HEK293 (cell line): ENCODE data around the gene MYO3A.

Experiments used
- CTCF ChIA-PET: fragments of 350-600 bp; formaldehyde crosslinking; extraction: SDS; loops from one replicate; lab custom pipeline; 2021; ENCODE audit warnings: antibody characterized with exemption; lab: Yijun Ruan, JAX
- POLR2A ChIA-PET: fragments of 300-600 bp; formaldehyde crosslinking; extraction: SDS; loops from one replicate; lab custom pipeline; 2020; ENCODE audit warnings: antibody characterized with exemption, inconsistent platforms; lab: Yijun Ruan, JAX
- H3K27ac ChIP-seq: fragments of 200-500 bp; sonication (Bioruptor generic); 2 replicates; pipeline ENCODE4 v1.5.1; 2014; ENCODE audit warnings: low read depth, low read length, control low read depth, inconsistent platforms; ENCODE audit errors: extremely low read depth
- H3K36me3 ChIP-seq, 2 experiments: fragments of 200-500 bp in 1 of 2; sonication (Bioruptor generic) in 1 of 2; 1 replicate in 1 of 2; 2 replicates in 1 of 2; pipeline ENCODE4 v1.5.1; 2014 to 2017; ENCODE audit warnings: inconsistent platforms in 2 of 2, low read length in 2 of 2; ENCODE audit not compliant: control insufficient read depth in 2 of 2, insufficient read depth in 1 of 2
- H3K4me1 ChIP-seq: fragments of 200-500 bp; sonication (Bioruptor generic); 2 replicates; pipeline ENCODE4 v1.5.1; 2014; ENCODE audit warnings: mild to moderate bottlenecking, low read length, inconsistent platforms; ENCODE audit not compliant: control insufficient read depth, insufficient read depth
- H3K4me3 ChIP-seq: 2 replicates; pipeline ENCODE4 v1.5.1; 2011; ENCODE audit warnings: low read depth, mild to moderate bottlenecking, control low read depth, low read length, moderate library complexity
- H3K9me3 ChIP-seq: fragments of 200-500 bp; sonication (Bioruptor generic); 2 replicates; pipeline ENCODE4 v1.5.1; 2014; ENCODE audit warnings: low read depth, low read length, inconsistent platforms; ENCODE audit not compliant: control insufficient read depth, insufficient read depth
- GLIS2 ChIP-seq: fragments of 450-650 bp; formaldehyde crosslinking; IDR thresholded peaks from 2 replicates; pipeline ENCODE4 v1.5.1; 2016; ENCODE audit warnings: missing biosample characterization, missing genetic modification characterization
- ZBTB17 ChIP-seq: fragments of 450-650 bp; formaldehyde crosslinking; IDR thresholded peaks from 2 replicates; pipeline ENCODE4 v1.5.1; 2016; ENCODE audit warnings: missing biosample characterization, missing genetic modification characterization
- ZBTB20 ChIP-seq: fragments of 450-650 bp; formaldehyde crosslinking; IDR thresholded peaks from 2 replicates; pipeline ENCODE4 v1.5.1; 2016; ENCODE audit warnings: missing biosample characterization, missing genetic modification characterization
- ZBTB21 ChIP-seq: fragments of 450-650 bp; formaldehyde crosslinking; IDR thresholded peaks from 2 replicates; pipeline ENCODE4 v1.5.1; 2017; ENCODE audit warnings: missing biosample characterization, missing genetic modification characterization
- ZBTB7A ChIP-seq: fragments of 450-650 bp; formaldehyde crosslinking; IDR thresholded peaks from 2 replicates; pipeline ENCODE4 v1.5.1; 2016; ENCODE audit warnings: low read depth, missing biosample characterization, missing genetic modification characterization
- ZIC2 ChIP-seq: fragments of 450-650 bp; formaldehyde crosslinking; IDR thresholded peaks from 2 replicates; pipeline ENCODE4 v1.5.1; 2016; ENCODE audit warnings: missing biosample characterization, missing genetic modification characterization
- ZNF157 ChIP-seq: fragments of 450-650 bp; formaldehyde crosslinking; IDR thresholded peaks from 2 replicates; pipeline ENCODE4 v1.5.1; 2016; ENCODE audit warnings: missing biosample characterization, missing genetic modification characterization
- ZNF239 ChIP-seq: fragments of 450-650 bp; formaldehyde crosslinking; IDR thresholded peaks from 2 replicates; pipeline ENCODE4 v1.5.1; 2016; ENCODE audit warnings: missing biosample characterization, missing genetic modification characterization
- ZNF26 ChIP-seq: fragments of 450-650 bp; formaldehyde crosslinking; IDR thresholded peaks from 2 replicates; pipeline ENCODE4 v1.5.1; 2016; ENCODE audit warnings: missing biosample characterization, missing genetic modification characterization
- ZNF274 ChIP-seq, 2 experiments: fragments of 200-500 bp in 1 of 2; fragments of 450-650 bp in 1 of 2; sonication (Bioruptor generic) in 1 of 2; formaldehyde crosslinking in 1 of 2; IDR thresholded peaks; 2 replicates each; pipeline versions ENCODE4 v1.5.1 to v1.6.1; 2014 to 2016; ENCODE audit warnings: borderline replicate concordance in 1 of 2, inconsistent platforms in 1 of 2, low read length in 1 of 2, missing biosample characterization in 1 of 2, missing genetic modification characterization in 1 of 2
- ZNF510 ChIP-seq: fragments of 450-650 bp; formaldehyde crosslinking; IDR thresholded peaks from 2 replicates; pipeline ENCODE4 v1.5.1; 2018; ENCODE audit warnings: mild to moderate bottlenecking, missing genetic modification characterization, missing biosample characterization; ENCODE audit not compliant: insufficient replicate concordance
- ZNF521 ChIP-seq: fragments of 450-650 bp; formaldehyde crosslinking; IDR thresholded peaks from 2 replicates; pipeline ENCODE4 v1.5.1; 2017; ENCODE audit warnings: missing biosample characterization, mild to moderate bottlenecking, missing genetic modification characterization
- ZNF561 ChIP-seq: fragments of 450-650 bp; IDR thresholded peaks from 2 replicates; pipeline ENCODE4 v1.5.1; 2018; ENCODE audit warnings: missing biosample characterization, missing genetic modification characterization, borderline replicate concordance
- ZNF623 ChIP-seq: fragments of 450-650 bp; formaldehyde crosslinking; IDR thresholded peaks from 2 replicates; pipeline ENCODE4 v1.5.1; 2016; ENCODE audit warnings: missing biosample characterization, missing genetic modification characterization
- ZSCAN16 ChIP-seq: fragments of 450-650 bp; formaldehyde crosslinking; IDR thresholded peaks from 2 replicates; pipeline ENCODE4 v1.5.1; 2016; ENCODE audit warnings: missing biosample characterization, missing genetic modification characterization
- TF ChIP-seq, protein P1 (sequence below): fragments of 450-650 bp; formaldehyde crosslinking; IDR thresholded peaks from 2 replicates; pipeline ENCODE4 v1.5.1; 2016; ENCODE audit warnings: missing biosample characterization, missing genetic modification characterization, low read depth
- TF ChIP-seq, protein P2 (sequence below): fragments of 450-650 bp; formaldehyde crosslinking; IDR thresholded peaks from 2 replicates; pipeline ENCODE4 v1.5.1; 2016; ENCODE audit warnings: missing biosample characterization, missing genetic modification characterization, borderline replicate concordance

MYO3A gene

DNA sequence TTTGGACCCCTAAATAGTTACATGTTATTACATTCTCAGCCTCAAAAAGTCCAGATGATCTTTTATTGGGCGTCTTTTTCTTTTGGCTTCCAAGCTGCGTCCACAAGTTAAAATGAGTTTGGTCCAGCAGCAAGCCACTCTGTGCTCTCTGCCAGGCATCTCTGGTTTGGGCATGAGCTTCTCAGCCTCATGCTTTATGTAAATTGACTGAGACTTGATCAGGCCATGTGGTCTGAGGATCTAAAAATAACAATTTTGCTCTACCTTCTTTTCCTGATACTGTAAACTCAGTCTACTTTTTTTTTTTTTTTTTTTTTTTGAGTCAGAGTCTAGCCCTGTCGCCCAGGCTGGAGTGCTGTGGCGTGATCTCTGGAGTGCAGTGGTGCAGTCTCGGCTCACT lies 298.1 kb downstream of the MYO3A start:
- H3K4me3 ChIP-seq, result no peak overlapping the region
- POLR2A ChIA-PET, result no interaction called here
- TF ChIP-seq ZBTB7A, result no peak
- TF ChIP-seq ZBTB17 (tag by site-specific recombination), result no peak
- TF ChIP-seq, all 188 proteins: peak for 0
- H3K9me3 ChIP-seq, result no peaks in the 10 kb centered on the region
- no peak overlapping the region for H3K27ac ChIP-seq
- H3K4me1 ChIP-seq, result no peaks in the 10 kb centered on the region
- CTCF ChIA-PET, result interaction anchor here (0.6 to 1.1 kb wide), 2 partner anchors 324 to 475 kb away, joined by 4 to 8 read pairs; no protein-coding TSS in a partner anchor
- no peaks in the 10 kb centered on the region for H3K36me3 ChIP-seq

GRCh38 chr10:26235761-26236160 lies 301.7 kb downstream of the MYO3A start:
- no peaks in the 10 kb centered on the region for H3K36me3 ChIP-seq
- TF ChIP-seq ZNF26, result no peak
- no peak for TF ChIP-seq ZNF521
- no peak for TF ChIP-seq GLIS2 (tag by site-specific recombination)
- no peak for TF ChIP-seq ZIC2 (tag by site-specific recombination)
- no peak for TF ChIP-seq ZNF157 (tag by site-specific recombination)
- no peak for TF ChIP-seq ZSCAN16 (tag by site-specific recombination)
- TF ChIP-seq ZBTB20, result no peak
- TF ChIP-seq ZNF239 (tag by site-specific recombination), result no peak
- TF ChIP-seq, protein P1, sequence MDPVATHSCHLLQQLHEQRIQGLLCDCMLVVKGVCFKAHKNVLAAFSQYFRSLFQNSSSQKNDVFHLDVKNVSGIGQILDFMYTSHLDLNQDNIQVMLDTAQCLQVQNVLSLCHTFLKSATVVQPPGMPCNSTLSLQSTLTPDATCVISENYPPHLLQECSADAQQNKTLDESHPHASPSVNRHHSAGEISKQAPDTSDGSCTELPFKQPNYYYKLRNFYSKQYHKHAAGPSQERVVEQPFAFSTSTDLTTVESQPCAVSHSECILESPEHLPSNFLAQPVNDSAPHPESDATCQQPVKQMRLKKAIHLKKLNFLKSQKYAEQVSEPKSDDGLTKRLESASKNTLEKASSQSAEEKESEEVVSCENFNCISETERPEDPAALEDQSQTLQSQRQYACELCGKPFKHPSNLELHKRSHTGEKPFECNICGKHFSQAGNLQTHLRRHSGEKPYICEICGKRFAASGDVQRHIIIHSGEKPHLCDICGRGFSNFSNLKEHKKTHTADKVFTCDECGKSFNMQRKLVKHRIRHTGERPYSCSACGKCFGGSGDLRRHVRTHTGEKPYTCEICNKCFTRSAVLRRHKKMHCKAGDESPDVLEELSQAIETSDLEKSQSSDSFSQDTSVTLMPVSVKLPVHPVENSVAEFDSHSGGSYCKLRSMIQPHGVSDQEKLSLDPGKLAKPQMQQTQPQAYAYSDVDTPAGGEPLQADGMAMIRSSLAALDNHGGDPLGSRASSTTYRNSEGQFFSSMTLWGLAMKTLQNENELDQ (tag by site-specific recombination), result no peak
- no peak for TF ChIP-seq ZNF623 (tag by site-specific recombination)
- TF ChIP-seq, protein P2, sequence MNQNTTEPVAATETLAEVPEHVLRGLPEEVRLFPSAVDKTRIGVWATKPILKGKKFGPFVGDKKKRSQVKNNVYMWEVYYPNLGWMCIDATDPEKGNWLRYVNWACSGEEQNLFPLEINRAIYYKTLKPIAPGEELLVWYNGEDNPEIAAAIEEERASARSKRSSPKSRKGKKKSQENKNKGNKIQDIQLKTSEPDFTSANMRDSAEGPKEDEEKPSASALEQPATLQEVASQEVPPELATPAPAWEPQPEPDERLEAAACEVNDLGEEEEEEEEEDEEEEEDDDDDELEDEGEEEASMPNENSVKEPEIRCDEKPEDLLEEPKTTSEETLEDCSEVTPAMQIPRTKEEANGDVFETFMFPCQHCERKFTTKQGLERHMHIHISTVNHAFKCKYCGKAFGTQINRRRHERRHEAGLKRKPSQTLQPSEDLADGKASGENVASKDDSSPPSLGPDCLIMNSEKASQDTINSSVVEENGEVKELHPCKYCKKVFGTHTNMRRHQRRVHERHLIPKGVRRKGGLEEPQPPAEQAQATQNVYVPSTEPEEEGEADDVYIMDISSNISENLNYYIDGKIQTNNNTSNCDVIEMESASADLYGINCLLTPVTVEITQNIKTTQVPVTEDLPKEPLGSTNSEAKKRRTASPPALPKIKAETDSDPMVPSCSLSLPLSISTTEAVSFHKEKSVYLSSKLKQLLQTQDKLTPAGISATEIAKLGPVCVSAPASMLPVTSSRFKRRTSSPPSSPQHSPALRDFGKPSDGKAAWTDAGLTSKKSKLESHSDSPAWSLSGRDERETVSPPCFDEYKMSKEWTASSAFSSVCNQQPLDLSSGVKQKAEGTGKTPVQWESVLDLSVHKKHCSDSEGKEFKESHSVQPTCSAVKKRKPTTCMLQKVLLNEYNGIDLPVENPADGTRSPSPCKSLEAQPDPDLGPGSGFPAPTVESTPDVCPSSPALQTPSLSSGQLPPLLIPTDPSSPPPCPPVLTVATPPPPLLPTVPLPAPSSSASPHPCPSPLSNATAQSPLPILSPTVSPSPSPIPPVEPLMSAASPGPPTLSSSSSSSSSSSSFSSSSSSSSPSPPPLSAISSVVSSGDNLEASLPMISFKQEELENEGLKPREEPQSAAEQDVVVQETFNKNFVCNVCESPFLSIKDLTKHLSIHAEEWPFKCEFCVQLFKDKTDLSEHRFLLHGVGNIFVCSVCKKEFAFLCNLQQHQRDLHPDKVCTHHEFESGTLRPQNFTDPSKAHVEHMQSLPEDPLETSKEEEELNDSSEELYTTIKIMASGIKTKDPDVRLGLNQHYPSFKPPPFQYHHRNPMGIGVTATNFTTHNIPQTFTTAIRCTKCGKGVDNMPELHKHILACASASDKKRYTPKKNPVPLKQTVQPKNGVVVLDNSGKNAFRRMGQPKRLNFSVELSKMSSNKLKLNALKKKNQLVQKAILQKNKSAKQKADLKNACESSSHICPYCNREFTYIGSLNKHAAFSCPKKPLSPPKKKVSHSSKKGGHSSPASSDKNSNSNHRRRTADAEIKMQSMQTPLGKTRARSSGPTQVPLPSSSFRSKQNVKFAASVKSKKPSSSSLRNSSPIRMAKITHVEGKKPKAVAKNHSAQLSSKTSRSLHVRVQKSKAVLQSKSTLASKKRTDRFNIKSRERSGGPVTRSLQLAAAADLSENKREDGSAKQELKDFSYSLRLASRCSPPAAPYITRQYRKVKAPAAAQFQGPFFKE (tag by site-specific recombination), result no peak
- TF ChIP-seq ZBTB21 (tag by site-specific recombination), result no peak
- no peak for TF ChIP-seq ZNF561 (tag by site-specific recombination)
- TF ChIP-seq ZNF274 (IDR thresholded peaks at IDR 0.05; ENCODE audit: low read length), result no peak
- TF ChIP-seq ZNF274 (tag by site-specific recombination; IDR thresholded peaks at IDR 0.05; ENCODE audit: borderline replicate concordance), result no peak
- TF ChIP-seq ZNF510, result no peak
- TF ChIP-seq, all 188 proteins: peak for 0

More at GRCh38 chr10:26235761-26236160, 301.7 kb downstream of the MYO3A start:
- ChIA-PET CTCF (interaction anchor here (1.0 kb wide), 1 partner anchor 478 kb away, joined by 3 read pairs; no protein-coding TSS in a partner anchor), POLR2A (no interaction called here)
- H3K9me3 ChIP-seq, result no peaks in the 10 kb centered on the region
- H3K4me1 ChIP-seq, result no peaks in the 10 kb centered on the region
- no peak overlapping the region for H3K4me3 ChIP-seq
- no peak overlapping the region for H3K27ac ChIP-seq
